ENCODE data around the gene LAMC3.
A peak's percentile ranks its signal among the peaks of the same experiment; 100 is the strongest.
"Not testable (repeated sequence)": the region's sequence is repeated elsewhere in the genome, so short reads cannot be mapped to it uniquely, and the experiment has no call there.

LAMC3 gene

GRCh38 chr9:131031005-131031641, 22.1 kb downstream of the LAMC3 start:
- DNase-seq = no peak

DNA sequence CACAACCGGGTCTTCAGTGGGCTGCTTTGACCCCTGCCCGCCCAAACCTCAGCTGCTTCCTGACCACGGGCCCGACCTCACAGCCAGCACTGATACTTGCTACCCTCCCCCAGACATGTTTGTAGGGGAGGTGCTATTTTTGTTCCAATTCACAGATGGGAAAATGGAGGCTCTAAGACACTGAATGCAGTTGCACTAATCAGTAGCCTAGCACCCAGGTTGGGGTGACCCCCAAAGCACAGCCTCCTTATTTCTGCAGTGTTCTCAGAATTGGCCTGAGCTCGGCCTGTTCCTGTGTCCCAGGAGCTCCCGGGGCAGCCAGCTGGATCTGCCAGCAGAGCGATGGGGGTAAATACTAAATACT, 22.6 kb downstream of the LAMC3 start:
- DNase-seq = no peak

- DNase-seq = no peak
Measured at GRCh38 chr9:131032384-131032783, 23.4 kb downstream of the LAMC3 start.

- DNase-seq = no peak
Measured at GRCh38 chr9:131033269-131034224, 24.6 kb downstream of the LAMC3 start.

DNA sequence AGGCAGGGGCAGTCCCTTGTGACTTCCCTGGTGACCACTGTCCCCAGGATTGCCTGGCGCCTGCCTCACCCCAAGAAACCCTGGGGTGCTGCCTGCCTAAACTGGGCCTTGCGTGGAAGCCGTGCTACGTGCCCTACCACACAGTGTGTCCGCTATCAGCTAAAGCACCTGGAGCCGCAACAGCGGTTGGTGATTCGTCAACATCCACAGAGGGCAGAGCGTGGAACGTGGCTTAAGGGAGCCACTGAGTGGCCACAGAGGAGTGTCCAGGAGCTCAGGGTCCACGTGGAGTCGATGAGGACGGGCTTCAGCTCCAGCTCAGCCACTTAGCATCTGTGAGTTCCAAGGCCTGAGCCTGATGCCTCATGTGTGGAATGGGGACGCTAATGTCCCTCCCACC, 25.3 kb downstream of the LAMC3 start:
- no peak for DNase-seq

- not testable (repeated sequence) for DNase-seq
Measured at GRCh38 chr9:131034749-131035148, 25.8 kb downstream of the LAMC3 start.

GRCh38 chr9:131035548-131035947, 26.6 kb downstream of the LAMC3 start:
- no peak for DNase-seq

GRCh38 chr9:131036071-131036470, 27.1 kb downstream of the LAMC3 start:
- DNase-seq = no peak

GRCh38 chr9:131036529-131037334, 27.8 kb downstream of the LAMC3 start:
- no peak for DNase-seq

- no peak for DNase-seq
Measured at GRCh38 chr9:131037335-131038255, 28.6 kb downstream of the LAMC3 start.

DNA sequence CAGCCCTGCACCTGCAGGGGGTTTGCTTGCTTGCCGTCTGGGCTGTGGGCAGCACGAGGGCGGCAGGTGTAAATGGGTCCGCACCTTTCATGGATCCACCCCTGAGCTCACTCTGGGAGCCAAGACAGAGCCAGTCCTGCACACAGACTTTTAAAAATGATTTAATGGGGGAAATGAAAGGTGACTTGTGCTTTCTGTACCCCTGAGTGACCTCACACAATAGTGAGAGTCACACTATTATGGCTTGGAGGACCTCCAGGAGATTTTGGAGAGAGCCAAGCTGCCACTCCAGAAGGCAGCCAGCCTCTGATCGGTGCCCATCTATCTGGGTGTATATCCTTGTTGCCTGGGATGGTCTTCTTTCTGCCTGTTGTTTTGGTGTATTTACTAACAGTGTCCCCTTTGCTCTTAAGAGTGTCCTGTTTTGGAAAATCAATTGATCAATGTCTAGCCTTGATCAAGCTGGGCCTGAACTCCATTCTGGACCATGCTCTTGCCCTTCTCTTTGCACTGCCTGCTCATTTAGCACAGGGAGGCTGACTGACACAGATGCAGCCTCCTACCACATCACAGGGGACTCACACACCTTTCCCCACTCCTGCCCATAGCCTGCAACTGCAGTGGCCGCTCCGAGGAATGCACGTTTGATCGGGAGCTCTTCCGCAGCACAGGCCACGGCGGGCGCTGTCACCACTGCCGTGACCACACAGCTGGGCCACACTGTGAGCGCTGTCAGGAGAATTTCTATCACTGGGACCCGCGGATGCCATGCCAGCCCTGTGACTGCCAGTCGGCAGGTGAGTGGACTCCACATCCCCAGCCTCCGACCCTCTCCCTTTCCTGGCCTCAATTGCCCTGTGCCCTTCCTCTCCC, 29.5 kb downstream of the LAMC3 start:
- no peak for DNase-seq

GRCh38 chr9:131039129-131039954, 30.4 kb downstream of the LAMC3 start:
- no peak for DNase-seq

- no peak for DNase-seq
Measured at GRCh38 chr9:131042666-131043065, 33.7 kb downstream of the LAMC3 start.

DNA sequence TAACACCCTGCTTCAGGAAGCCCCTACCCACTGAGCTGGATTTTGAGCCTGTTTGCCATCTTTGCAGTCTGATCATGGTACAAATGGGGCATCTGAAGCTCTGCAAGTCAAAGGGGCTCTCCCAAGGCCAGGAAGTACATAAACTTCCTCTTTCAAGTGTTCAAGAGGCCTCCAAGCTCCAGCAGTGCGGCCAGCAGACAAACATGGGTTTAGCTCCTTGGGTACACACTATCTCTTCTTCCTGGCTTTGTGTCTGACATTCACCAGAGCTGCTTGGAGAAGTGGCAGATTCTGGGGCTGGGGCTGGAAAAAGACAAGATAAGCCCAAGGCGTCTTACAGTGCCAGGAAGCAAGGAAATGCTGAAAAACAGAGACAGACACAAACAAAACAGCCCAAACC, 34.1 kb downstream of the LAMC3 start:
- no peak for DNase-seq

DNA sequence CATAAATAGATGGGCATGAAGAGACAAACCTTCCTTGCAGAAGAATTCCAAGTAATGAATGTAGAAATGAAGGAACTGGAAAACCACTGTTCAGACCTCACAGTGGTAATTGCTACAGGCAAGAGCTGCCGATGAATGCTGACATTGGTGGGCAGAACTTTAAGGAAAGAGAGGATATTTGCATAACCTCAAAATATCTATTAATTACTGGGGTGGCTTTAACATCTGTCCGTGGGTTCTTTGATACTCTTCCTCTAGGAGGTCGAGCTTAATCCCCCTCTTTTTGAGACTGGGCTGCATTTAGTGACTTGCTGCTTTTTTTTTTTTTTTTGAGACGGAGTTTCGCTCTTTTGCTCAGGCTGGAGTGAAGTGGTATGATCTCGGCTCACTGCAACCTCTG, 34.7 kb downstream of the LAMC3 start:
- DNase-seq = no peak

DNA sequence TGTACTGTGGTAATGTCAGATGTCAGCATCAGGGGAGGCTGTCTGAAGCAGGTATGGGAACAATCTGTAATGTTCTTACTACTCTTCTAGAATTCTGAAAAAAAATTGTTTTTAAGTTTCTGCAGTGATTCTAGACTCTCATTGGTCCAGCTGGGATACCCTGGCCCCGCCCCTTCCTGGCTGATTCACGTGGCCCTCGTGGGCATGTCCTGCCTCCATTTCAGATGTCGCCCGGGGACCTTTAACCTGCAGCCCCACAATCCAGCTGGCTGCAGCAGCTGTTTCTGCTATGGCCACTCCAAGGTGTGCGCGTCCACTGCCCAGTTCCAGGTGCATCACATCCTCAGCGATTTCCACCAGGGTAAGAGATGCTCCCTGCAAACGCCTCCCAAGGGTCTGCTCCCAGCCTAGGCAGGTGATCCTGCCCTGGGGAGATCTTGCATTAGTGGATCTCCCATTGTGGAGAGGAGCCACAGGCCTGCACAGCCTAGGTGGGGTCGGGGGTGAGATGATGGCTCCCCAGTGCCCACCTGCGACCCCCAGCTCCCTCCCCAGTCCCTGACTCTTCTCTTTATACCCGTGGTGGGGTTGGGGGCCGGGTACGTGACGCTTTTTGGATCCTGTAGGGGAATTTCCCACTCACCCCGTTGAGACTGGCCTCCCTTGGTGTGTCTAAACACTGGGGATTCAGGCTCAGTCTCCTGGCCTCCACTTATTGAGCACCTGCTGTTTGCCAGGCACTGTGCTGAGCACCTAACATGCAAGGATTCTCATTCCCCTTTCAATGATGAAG, 36.5 kb downstream of the LAMC3 start:
- peak; percentile 7 to 44 (median 9) for DNase-seq

DNA sequence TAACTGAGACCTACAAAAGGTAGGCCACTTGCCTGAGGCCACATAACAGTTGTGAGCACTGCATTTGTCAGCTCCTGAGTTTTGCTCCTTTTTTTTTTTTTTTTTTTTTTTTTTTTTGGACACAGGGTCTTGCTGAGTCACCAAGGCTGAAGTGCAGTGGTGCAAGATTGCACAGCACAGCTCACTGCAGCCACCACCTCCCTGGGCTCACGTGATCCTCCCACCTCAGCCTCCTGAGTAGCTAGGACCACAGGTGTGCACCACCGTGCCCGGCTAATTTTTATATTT, 37.1 kb downstream of the LAMC3 start:
- DNase-seq = no peak

GRCh38 chr9:131046581-131047202, 37.7 kb downstream of the LAMC3 start:
- peak; percentile 53 to 70 (median 60) for DNase-seq

DNA sequence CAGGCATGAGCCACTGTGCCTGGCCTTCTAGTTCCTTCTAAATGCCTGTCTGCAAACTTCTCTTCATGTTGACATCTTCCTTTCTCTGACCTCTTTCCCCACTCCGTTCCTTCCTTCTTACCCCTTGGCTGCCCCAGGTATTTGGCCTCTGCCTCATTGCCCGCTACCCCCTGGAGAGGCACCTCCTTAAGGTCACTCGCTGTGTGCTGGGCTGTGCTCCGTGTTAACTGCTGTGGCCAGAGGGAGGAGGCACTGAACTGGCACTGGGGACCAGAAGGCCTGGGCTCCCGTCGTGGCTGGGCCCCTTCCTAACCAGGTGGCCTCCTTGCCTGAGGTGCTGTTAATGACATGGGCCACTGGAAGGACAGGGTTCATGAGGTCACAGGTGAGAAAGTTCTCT, 39.4 kb downstream of the LAMC3 start:
- DNase-seq = no peak

Data from activated CD4-positive, CD25-positive, alpha-beta regulatory T cell (primary cell).